Type B pancreatic cell (in vitro differentiated cells): ENCODE results near the gene MRPS33. TPM values are rescaled to one million over a fixed set of nuclear protein-coding genes. Genes with fewer than 3 reads are reported as not detected.

Source experiments
- DNase-seq: peaks from one replicate; pipeline ENCODE4 v3.0.0; 2021; ENCODE audit warnings: mixed read lengths; ENCODE audit not compliant: unreplicated experiment; ENCODE audit errors: extremely low spot score
- H3K27ac Mint-ChIP-seq: 2 replicates; pipeline ENCODE4 v1.8.0; 2021; ENCODE audit warnings: mild to moderate bottlenecking, mixed read lengths
- H3K27me3 Mint-ChIP-seq: 2 replicates; pipeline ENCODE4 v1.8.0; 2021; ENCODE audit warnings: mixed read lengths
- H3K36me3 Mint-ChIP-seq: 2 replicates; pipeline ENCODE4 v1.8.0; 2021; ENCODE audit warnings: mixed read lengths
- H3K4me1 Mint-ChIP-seq: one replicate; pipeline ENCODE4 v1.8.0; 2021; ENCODE audit warnings: mixed read lengths; ENCODE audit not compliant: unreplicated experiment
- H3K4me3 Mint-ChIP-seq: 2 replicates; pipeline ENCODE4 v1.8.0; 2021; ENCODE audit warnings: mild to moderate bottlenecking, mixed read lengths
- H3K9me3 Mint-ChIP-seq: 2 replicates; pipeline ENCODE4 v1.8.0; 2021; ENCODE audit warnings: mixed read lengths
- CTCF ChIP-seq: fragments of 200-600 bp; sonication (generic); conservative IDR thresholded peaks from 2 replicates; pipeline ENCODE4 v1.5.0; 2021; ENCODE audit warnings: antibody characterized with exemption, mild to moderate bottlenecking
- long read RNA-seq: library from polyadenylated mRNA; unstranded; transcript quantifications from one replicate; pipeline ENCODE4 v2.0.0, GENCODE V29; 2020
- total RNA-seq: library from RNA; stranded (reverse); gene quantifications from 2 replicates; pipeline ENCODE4 v1.2.1, GENCODE V29; 2021; ENCODE audit warnings: low replicate concordance

The MRPS33 gene
- total RNA-seq = 58.1 and 74.6 TPM in 2 replicates
- long read RNA-seq, full-length matches to known transcripts = 16 of 17 reads
- long read RNA-seq, partial matches to known transcripts = 0 of 17 reads
- long read RNA-seq, other reads (novel, unspliced or antisense) = 1 of 17 reads

GRCh38 chr7:141014524-141015395 is at the start of gene MRPS33:
Gene MRPS33 (minus strand): TSS chr7:141014952. CDS start chr7:141010633, 4,319 bp downstream.
- Mint-ChIP-seq H3K9me3 (no peaks in the 10 kb centered on the region), H3K27me3 (peaks cover 25% of the 10 kb centered on the region), H3K36me3 (no peaks in the 10 kb centered on the region), H3K4me3 (peak within 1 kb of the TSS; percentile 100), H3K27ac (peak within 1 kb of the TSS; percentile 99), H3K4me1 (peaks cover 26% of the 10 kb centered on the region)
- peak; percentile 64 for TF ChIP-seq CTCF
- peak; percentile 95 for DNase-seq

DNA sequence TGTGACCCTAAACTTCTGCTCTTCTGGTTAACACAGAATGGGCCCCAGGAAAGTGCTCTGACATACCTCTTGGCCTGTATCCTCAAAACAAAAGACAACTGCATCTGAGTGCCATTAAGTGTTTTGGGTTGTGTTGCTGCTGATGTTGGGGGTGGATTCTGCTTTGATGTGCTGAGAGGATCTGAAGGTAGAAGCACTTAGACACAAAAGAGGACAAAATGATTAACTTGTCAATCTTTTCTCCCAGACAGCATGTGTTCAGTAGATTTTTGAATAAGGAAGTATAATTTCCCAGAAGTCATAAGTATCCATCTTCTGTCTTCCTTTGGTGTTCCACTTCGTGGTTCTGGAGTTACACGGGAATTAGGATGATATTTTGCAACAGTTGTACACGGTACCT is 43.0 kb upstream of the MRPS33 start:
- TF ChIP-seq CTCF = no peak
- DNase-seq = no peak
- Mint-ChIP-seq H3K36me3 (no peaks in the 10 kb centered on the region), H3K4me1 (no peaks in the 10 kb centered on the region), H3K27ac (no peak overlapping the region), H3K4me3 (no peak overlapping the region), H3K9me3 (no peaks in the 10 kb centered on the region), H3K27me3 (peaks cover 8% of the 10 kb centered on the region)

- Mint-ChIP-seq H3K27me3 (peaks cover 10% of the 10 kb centered on the region), H3K27ac (no peak overlapping the region)
- no peak for TF ChIP-seq CTCF
These were observed 40.4 kb upstream of the MRPS33 start for GRCh38 chr7:141055146-141055545.

DNA sequence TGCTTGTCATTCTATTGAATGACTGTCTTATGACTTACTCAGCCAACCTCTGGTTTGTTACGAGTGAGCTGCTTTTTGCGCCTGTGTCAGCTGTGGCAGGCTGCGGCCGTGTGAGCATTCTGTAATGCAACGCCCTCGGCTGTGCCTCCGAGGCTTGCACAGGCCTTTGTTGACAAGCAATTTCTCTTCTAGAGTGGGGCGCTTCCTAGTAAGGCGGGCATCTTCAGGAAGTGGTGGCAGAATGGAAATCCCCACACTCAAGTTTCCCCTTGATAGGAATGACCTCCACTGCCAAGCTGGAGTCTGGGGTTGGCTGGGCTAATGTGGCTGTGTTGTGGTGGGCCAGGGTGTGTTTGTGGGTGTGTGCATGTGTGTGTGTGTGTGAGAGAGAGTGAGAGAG is 38.9 kb upstream of the MRPS33 start:
- H3K27ac Mint-ChIP-seq = no peak overlapping the region

More at GRCh38 chr7:141055146-141055545, 40.4 kb upstream of the MRPS33 start:
- no peaks in the 10 kb centered on the region for H3K4me1 Mint-ChIP-seq
- no peaks in the 10 kb centered on the region for H3K36me3 Mint-ChIP-seq
- no peaks in the 10 kb centered on the region for H3K9me3 Mint-ChIP-seq
- DNase-seq = no peak
- no peak overlapping the region for H3K4me3 Mint-ChIP-seq

More for the DNA sequence above, 38.9 kb upstream of the MRPS33 start:
- TF ChIP-seq CTCF = no peak
- no peak for DNase-seq
- Mint-ChIP-seq H3K36me3 (no peaks in the 10 kb centered on the region), H3K4me3 (no peak overlapping the region), H3K9me3 (no peaks in the 10 kb centered on the region), H3K27me3 (peaks cover 13% of the 10 kb centered on the region), H3K4me1 (no peaks in the 10 kb centered on the region)
